HL-60 (cell line): ENCODE measurements around the gene ATG5.

Experiments
- POLR2AphosphoS5 ChIP-seq: IDR thresholded peaks from 2 replicates; pipeline ENCODE4 v1.6.1; 2012; ENCODE audit warnings: low read depth
- TF ChIP-seq, protein P1 (sequence below): IDR thresholded peaks from one replicate; pipeline ENCODE4 v1.5.1; 2011; ENCODE audit warnings: low read length, control low read depth, inconsistent platforms; ENCODE audit not compliant: insufficient read depth

DNA sequence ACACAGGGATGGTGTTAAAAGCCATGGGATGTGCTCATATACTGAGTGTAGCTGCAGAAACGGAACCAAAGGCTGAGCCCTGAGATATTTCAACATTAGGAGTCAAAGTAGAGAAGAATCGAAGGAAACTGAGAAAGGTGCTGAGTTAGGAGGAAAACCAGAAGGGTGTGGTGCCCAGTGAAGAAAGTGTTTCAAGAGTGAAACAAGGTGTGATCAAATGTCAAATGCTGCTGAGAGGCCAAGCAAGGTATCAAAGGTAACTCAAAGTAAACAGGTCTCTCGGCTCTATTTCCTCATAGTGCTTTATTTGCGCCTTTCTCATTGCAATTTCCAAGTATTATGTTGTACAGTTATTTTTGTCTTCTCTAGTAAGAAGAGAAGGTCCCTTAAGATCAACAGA, 145.4 kb downstream of the ATG5 start:
- TF ChIP-seq, protein P1, sequence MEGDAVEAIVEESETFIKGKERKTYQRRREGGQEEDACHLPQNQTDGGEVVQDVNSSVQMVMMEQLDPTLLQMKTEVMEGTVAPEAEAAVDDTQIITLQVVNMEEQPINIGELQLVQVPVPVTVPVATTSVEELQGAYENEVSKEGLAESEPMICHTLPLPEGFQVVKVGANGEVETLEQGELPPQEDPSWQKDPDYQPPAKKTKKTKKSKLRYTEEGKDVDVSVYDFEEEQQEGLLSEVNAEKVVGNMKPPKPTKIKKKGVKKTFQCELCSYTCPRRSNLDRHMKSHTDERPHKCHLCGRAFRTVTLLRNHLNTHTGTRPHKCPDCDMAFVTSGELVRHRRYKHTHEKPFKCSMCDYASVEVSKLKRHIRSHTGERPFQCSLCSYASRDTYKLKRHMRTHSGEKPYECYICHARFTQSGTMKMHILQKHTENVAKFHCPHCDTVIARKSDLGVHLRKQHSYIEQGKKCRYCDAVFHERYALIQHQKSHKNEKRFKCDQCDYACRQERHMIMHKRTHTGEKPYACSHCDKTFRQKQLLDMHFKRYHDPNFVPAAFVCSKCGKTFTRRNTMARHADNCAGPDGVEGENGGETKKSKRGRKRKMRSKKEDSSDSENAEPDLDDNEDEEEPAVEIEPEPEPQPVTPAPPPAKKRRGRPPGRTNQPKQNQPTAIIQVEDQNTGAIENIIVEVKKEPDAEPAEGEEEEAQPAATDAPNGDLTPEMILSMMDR, result no peak
- TF ChIP-seq POLR2AphosphoS5, result no peak
